ENCODE results near the gene DGLUCY. TPM values are rescaled to one million over a fixed set of nuclear protein-coding genes. Genes with fewer than 3 reads are reported as not detected.

DGLUCY gene
- total RNA-seq, 4 donors from 2014 or later: 30.7 to 56.5 (median 38.9) TPM

GRCh38 chr14:91254461-91254860 lies 140.6 kb downstream of the DGLUCY start:
- no peak for TF ChIP-seq CTCF (IDR thresholded peaks at IDR 0.05; ENCODE audit: low read depth)

- TF ChIP-seq CTCF (IDR thresholded peaks at IDR 0.05; ENCODE audit: low read depth): no peak
These were observed 141.3 kb downstream of the DGLUCY start for GRCh38 chr14:91255026-91255695.

GRCh38 chr14:91256661-91257060 lies 142.8 kb downstream of the DGLUCY start:
- no peak for TF ChIP-seq CTCF (IDR thresholded peaks at IDR 0.05; ENCODE audit: low read depth)

DNA sequence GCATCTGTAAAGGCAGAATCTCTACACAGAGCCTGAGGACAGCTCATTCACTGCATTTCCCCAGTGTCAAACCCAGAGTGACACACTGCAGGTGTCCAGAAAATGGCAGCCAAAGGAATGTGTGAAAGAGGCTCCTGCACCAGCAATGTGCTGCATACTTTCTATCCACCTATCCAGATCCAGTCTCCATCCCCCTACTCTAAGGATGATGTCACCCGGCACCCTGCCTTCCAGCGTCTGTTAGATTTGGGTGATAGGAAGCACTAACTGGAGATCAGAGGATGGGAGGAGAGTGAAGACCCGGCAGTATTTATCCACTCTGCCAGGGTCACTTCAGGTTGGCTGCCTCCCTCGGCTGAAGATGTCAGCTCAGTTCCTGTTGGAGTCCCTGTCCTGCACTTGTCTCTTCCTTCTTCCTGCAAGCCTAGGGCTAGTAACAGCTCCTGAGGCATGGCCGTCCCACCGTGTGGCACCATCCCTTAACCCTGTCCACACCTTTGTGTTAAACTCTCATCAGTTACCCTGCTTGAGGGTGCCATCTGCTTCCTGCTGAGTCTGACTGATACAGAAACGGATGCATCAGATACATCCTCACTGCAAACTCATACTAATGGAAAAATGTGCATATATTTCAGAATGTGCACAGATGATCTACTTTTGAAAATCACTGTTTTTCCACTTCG lies 143.6 kb downstream of the DGLUCY start:
- no peak for TF ChIP-seq CTCF (IDR thresholded peaks at IDR 0.05; ENCODE audit: low read depth)

DNA sequence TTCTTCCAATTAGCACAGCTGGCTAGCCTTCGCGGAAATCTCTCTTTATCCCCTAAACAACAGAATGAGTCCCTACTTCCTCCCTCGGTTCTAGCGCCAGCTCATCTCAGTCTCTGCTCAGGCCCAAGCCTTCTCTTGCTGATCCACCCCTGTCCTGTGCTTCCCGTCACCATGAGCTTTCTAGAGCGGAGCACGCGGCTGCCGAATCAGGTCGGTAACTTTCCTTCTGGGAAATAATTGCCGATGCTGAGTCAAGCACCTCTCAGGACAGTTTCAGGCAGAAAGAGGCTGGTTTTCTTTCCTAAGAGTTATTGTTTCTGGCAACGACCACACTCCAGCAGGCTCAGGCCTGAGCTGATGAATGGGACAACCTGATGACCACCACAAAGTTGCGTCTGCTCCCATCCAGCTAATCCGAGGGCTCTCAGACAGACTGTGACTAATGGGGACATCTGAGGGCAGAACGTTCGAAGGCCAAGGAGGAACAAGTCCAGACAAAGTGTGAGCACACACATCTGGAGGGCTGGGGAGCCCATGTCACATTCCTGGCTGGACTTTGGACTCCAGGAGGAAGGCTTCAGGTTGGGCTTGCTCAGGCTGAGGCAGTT lies 144.2 kb downstream of the DGLUCY start:
- TF ChIP-seq CTCF (IDR thresholded peaks at IDR 0.05; ENCODE audit: low read depth): no peak

GRCh38 chr14:91258876-91259275 lies 145.0 kb downstream of the DGLUCY start:
- TF ChIP-seq CTCF (IDR thresholded peaks at IDR 0.05; ENCODE audit: low read depth): no peak

- TF ChIP-seq CTCF (IDR thresholded peaks at IDR 0.05; ENCODE audit: low read depth): no peak
These were observed 147.2 kb downstream of the DGLUCY start for GRCh38 chr14:91261115-91261514.
